SK-N-MC (cell line): ENCODE results near the gene C7orf25.

ENCODE experiments used
- EZH2 ChIP-seq: fragments of 200-600 bp; sonication (generic); IDR thresholded peaks from one replicate; pipeline ENCODE4 v1.6.1; 2017; ENCODE audit warnings: antibody characterized with exemption
- FOXP2 ChIP-seq: optimal IDR thresholded peaks from 2 replicates; pipeline ENCODE3; 2011; ENCODE audit warnings: mild to moderate bottlenecking, moderate library complexity; ENCODE audit not compliant: insufficient read depth; ENCODE audit errors: extremely low read length, control extremely low read depth
- POLR2AphosphoS5 ChIP-seq: IDR thresholded peaks from 2 replicates; pipeline ENCODE4 v1.6.1; 2012; ENCODE audit warnings: mild to moderate bottlenecking, low read depth, low read length, borderline replicate concordance

DNA sequence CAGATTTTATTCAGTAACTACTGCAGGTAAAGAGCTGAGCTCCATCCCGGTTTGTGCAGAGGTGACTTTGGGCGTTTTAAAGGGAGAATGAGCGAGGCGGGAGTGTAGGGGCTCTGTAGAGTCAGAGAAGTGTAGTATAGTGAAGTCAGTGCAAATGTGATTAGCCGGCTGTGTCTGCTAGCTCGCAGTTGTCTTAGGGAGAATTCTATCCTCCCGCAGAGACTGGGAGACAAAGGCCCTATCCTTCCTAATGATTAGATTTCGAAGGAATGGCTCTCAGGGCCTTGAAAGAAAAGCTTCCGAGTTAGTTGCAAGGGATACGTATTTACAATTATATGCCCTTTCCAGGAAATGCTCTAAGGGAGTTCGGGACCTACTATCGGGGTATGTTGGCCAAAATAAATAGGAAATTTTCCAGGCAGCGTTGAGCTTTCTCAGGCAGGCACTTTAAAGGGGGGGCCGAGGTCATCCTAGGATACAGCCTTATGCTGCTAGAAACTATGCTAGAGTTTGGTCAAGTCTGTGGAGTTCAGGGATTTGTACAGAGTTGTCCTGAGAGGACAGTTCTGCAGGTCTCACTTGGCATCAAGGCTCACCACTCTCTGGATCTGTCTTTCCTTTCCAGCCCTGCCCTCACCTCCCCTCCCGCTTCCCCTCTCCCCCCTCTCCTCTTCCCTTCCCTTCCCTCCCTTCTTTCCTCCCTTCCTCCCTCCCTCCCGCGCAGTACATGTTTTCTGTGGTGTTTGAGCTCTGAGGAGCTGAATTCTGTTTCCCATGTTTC, 21.1 kb upstream of the C7orf25 start:
- TF ChIP-seq EZH2 (no peak), POLR2AphosphoS5 (no peak), FOXP2 (no peak)
